ENCODE results near the gene GIMAP6. TPM values are rescaled to one million over a fixed set of nuclear protein-coding genes. Genes with fewer than 3 reads are reported as not detected.
"Not testable (repeated sequence)": the region's sequence is repeated elsewhere in the genome, so short reads cannot be mapped to it uniquely, and the experiment has no call there.

Gene GIMAP6
- total RNA-seq (10 to 100 TPM; 11.9 to 23.5 (median 17.2) TPM), polyA plus RNA-seq (10 to 100 TPM in 2 of 3 donors, 1 to 10 TPM in 1; 5.8 to 25.0 (median 10.2) TPM)

DNA sequence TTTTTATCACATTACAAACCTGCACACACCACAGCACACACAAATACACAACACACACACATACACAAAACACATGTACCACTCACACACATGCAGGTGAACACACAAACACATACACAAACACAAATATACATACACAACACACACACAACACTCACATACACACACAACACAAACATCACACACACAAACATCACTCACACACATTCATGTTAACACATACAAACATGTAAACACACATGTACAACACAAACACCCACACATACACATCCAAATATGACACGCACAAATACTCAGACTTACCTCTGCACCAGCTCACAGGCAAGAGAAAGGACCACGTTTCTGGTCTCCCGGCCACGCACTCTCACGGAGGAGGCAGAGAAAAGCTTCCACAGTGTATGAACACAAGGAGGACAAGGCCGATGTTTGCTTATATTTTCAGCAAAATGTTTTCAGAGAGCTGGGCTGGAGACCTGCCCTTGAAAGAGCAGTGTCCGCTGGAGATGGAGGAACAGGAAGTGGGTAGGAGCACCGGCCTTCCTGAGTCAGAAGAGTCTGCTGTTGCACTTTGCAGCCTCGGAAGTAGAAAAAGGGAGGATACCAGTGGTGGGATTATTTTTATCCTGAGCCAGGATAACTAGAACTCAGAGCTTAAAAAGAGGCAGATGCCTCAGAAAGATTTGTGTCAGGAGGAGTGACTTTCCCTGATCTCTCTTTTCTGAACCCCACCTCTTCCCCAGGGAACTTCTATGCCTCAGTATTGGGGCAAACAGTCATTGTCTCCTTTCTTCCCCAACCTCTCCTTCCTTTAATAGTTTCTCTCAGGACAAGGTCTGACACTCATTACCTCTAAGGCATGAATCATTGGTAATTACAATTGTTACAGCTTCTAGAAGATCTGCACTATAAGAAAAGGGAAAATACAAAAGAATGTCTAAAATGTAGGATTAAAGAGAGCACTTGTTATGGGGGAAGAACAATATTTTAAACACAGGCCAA lies at the start of gene GIMAP6:
Gene GIMAP6 (minus strand): TSS at position 520 of the 999 bp plus-strand sequence. CDS start 2,243 bp downstream, outside the sequence.
- Histone ChIP-seq H3K27ac (peak within 1 kb of the TSS; percentile 44 to 62 (median 50)), H3K36me3 (no peaks in the 10 kb centered on the region), H3K9me3 (no peaks in the 10 kb centered on the region), H3K27me3 (no peaks in the 10 kb centered on the region), H3K4me3 (peak within 1 kb of the TSS; percentile 5 to 42 (median 28)), H3K4me1 (no peaks in the 10 kb centered on the region)
- intact Hi-C loops (cut with DNase I), result no loop called here
- TF ChIP-seq EP300 (IDR thresholded peaks at IDR 0.05) (no peak), POLR2AphosphoS5 (IDR thresholded peaks at IDR 0.05) (no peak), CTCF (IDR thresholded peaks at IDR 0.05) (no peak), POLR2A (IDR thresholded peaks at IDR 0.05) (no peak)
- no peak for DNase-seq
- WGBS, 2 donors, result 38 to 78% methylated on average over 9 of the region's 9 CpGs

DNA sequence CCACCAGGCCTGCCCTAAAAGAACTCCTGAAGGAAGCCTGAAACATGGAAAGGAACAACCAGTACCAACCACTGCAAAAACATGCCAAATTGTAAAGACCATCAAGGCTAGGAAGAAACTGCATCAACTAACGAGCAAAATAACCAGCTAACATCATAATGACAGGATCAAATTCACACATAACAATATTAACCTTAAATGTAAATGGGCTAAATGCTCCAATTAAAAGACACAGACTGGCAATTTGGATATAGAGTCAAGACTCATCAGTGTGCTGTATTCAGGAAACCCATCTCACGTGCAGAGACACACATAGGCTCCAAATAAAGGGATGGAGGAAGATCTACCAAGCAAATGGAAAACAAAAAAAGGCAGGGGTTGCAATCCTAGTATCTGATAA lies 48.2 kb upstream of the GIMAP6 start:
- H3K27ac ChIP-seq; H3K27me3 ChIP-seq; DNase-seq; H3K4me3 ChIP-seq; H3K9me3 ChIP-seq; intact Hi-C loops (cut with DNase I); H3K36me3 ChIP-seq; H3K4me1 ChIP-seq: not testable (repeated sequence)
- 88 to 90% methylated on average over 2 of the region's 2 CpGs for WGBS, 2 donors

DNA sequence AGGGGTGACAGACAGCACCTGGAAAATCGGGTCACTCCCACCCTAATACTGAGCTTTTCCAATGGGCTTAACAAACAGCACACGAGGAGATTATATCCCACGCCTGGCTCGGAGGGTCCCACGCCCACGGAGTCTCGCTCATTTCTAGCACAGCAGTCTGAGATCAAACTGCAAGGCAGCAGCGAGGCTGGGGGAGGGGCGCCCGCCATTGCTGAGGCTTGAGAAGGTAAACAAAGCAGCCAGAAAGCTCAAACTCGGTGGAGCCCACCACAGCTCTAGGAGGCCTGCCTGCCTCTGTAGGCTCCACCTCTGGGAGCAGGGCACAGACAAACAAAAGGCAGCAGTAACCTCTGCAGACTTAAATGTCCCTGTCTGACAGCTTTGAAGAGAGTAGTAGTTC lies 46.4 kb upstream of the GIMAP6 start:
- H3K36me3 ChIP-seq; H3K9me3 ChIP-seq; H3K4me1 ChIP-seq; intact Hi-C loops (cut with DNase I); H3K27me3 ChIP-seq; DNase-seq; H3K4me3 ChIP-seq; H3K27ac ChIP-seq: not testable (repeated sequence)
- 72 to 80% methylated on average over 11 of the region's 11 CpGs for WGBS, 2 donors

GRCh38 chr7:150676854-150677253 lies 44.7 kb upstream of the GIMAP6 start:
- H3K27me3 ChIP-seq; H3K4me1 ChIP-seq; DNase-seq; H3K9me3 ChIP-seq; H3K4me3 ChIP-seq; H3K36me3 ChIP-seq; intact Hi-C loops (cut with DNase I): not testable (repeated sequence)
- WGBS, 2 donors, result 37 to 74% methylated on average over 3 of the region's 3 CpGs
- peak overlapping the region in 2 of 4 donors; percentile 16 to 50 for H3K27ac ChIP-seq

DNA sequence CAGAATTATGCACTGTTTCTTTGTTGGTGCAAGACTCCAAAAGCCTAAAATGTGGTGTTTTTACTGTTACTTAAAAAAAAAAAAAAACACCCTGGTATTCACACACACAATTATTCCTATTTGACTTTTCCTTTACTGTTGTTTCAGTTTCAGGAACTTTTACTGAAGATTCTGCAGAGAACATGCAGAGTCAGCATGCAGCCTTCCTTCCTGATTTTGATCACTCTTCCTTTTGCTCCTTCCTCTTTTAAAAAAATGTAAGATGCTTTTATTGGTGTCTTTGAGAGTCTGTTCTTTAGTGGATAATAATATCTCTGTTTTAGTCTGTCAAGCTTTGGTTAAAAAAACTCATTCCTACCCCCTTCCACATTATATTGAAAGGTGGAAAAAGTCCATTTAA lies 44.1 kb upstream of the GIMAP6 start:
- H3K4me3 ChIP-seq; H3K27me3 ChIP-seq; H3K4me1 ChIP-seq; intact Hi-C loops (cut with DNase I); DNase-seq; H3K36me3 ChIP-seq; H3K9me3 ChIP-seq: not testable (repeated sequence)
- peak overlapping the region in 2 of 4 donors; percentile 16 to 50 for H3K27ac ChIP-seq

GRCh38 chr7:150675714-150676113 lies 43.5 kb upstream of the GIMAP6 start:
- Histone ChIP-seq H3K27me3 (no peaks in the 10 kb centered on the region), H3K9me3 (no peaks in the 10 kb centered on the region), H3K4me3 (no peak overlapping the region), H3K27ac (peak overlapping the region in 2 of 4 donors; percentile 5 to 50), H3K36me3 (no peaks in the 10 kb centered on the region), H3K4me1 (no peaks in the 10 kb centered on the region)
- WGBS, 2 donors, result 67 to 88% methylated on average over 2 of the region's 2 CpGs
- TF ChIP-seq POLR2AphosphoS5 (IDR thresholded peaks at IDR 0.05) (no peak), POLR2A (IDR thresholded peaks at IDR 0.05) (no peak), CTCF (IDR thresholded peaks at IDR 0.05) (no peak), EP300 (IDR thresholded peaks at IDR 0.05) (no peak)
- no peak for DNase-seq
- intact Hi-C loops (cut with DNase I), result no loop called here

DNA sequence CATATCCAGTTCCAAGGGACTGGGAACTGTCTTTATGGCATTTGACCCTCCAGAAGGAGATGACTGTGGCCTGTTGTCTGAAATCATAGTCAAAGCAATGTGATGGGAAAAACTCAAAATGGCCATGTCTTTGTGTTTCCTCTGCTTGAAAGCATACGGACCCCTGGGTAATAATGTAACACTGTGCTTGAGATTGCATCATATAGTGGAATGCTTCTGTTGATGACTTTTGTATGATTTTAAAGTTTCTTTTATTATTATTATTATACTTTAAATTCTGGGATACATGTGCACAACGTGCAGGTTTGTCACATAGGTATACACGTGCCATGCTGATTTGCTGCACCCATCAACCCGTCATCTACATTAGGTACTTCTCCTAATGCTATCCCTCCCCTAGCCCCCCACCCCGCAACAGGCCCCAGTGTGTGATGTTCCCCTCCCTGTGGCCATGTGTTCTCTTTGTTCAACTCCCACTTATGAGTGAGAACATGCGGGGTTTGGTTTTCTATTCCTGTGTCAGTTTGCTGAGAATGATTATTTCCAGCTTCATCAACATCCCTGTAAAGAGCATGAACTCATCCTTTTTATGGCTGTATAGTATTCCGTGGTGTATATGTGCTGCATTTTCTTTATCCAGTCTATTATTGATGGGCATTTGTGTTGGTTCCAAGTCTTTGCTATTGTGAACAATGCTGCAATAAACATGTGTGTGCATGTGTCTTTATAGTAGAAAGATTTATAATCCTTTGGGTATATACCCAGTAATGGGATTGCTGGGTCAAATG lies 39.8 kb upstream of the GIMAP6 start:
- H3K4me1 ChIP-seq; H3K4me3 ChIP-seq; DNase-seq; intact Hi-C loops (cut with DNase I); H3K27ac ChIP-seq; H3K9me3 ChIP-seq; H3K27me3 ChIP-seq; H3K36me3 ChIP-seq: not testable (repeated sequence)
- 90% methylated on average over 7 of the region's 7 CpGs for WGBS, 2 donors
